Activated naive CD8-positive, alpha-beta T cell treated with anti-CD3 and anti-CD28 coated beads, Interleukin-2, amount 50 U/mL, for 24 hours (primary cell): ENCODE measurements around the gene KIF1A.

Source experiments
- ATAC-seq: fragments of 150-1000 bp; cut with Tn5 transposase; one replicate; pipeline ENCODE4 v1.10.0; 2021
- DNase-seq: peaks from one replicate; pipeline ENCODE4 v3.0.0; 2021
- H3K27ac Mint-ChIP-seq: one replicate; pipeline ENCODE4 v1.8.0; 2021; ENCODE audit warnings: mild to moderate bottlenecking, mixed read lengths
- H3K27me3 Mint-ChIP-seq: one replicate; pipeline ENCODE4 v1.8.0; 2021; ENCODE audit warnings: mixed read lengths
- H3K36me3 Mint-ChIP-seq: one replicate; pipeline ENCODE4 v1.8.0; 2021; ENCODE audit warnings: low read depth, mixed read lengths
- H3K4me1 Mint-ChIP-seq: one replicate; pipeline ENCODE4 v1.8.0; 2021; ENCODE audit warnings: mixed read lengths
- H3K4me3 Mint-ChIP-seq: one replicate; pipeline ENCODE4 v1.8.0; 2021; ENCODE audit warnings: mild to moderate bottlenecking, moderate library complexity, mixed read lengths
- H3K9me3 Mint-ChIP-seq: one replicate; pipeline ENCODE4 v1.8.0; 2021; ENCODE audit warnings: mixed read lengths

The KIF1A gene

DNA sequence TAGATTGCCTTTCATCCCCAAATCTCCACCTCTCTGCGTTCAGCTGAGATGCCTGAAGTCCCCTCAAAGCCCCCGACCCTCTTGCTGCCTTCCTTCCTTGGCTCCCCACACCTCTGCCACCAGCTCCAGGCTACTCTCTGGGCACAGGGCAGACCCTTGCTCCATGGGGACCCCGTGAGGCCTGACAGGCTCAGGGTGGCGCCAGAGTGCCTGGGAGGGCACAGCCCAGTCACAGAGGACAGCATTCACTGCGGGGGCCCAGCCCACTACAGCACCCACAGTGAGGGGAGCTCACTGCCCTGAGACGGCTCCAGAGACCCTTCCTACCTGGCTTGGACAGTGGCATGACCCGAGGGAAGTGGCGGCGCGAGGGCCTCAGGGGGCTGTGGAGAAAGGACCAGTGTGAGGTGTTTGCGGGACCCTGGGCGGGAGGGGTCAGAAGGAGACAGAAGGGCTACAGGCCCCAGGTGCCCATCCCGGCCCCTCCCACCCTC lies 77.4 kb downstream of the KIF1A start:
- Mint-ChIP-seq H3K9me3 (no peaks in the 10 kb centered on the region), H3K4me3 (no peak overlapping the region), H3K27ac (no peak overlapping the region), H3K27me3 (no peaks in the 10 kb centered on the region), H3K4me1 (peaks cover 12% of the 10 kb centered on the region), H3K36me3 (no peaks in the 10 kb centered on the region)
- ATAC-seq (no peak), DNase-seq (no peak)

DNA sequence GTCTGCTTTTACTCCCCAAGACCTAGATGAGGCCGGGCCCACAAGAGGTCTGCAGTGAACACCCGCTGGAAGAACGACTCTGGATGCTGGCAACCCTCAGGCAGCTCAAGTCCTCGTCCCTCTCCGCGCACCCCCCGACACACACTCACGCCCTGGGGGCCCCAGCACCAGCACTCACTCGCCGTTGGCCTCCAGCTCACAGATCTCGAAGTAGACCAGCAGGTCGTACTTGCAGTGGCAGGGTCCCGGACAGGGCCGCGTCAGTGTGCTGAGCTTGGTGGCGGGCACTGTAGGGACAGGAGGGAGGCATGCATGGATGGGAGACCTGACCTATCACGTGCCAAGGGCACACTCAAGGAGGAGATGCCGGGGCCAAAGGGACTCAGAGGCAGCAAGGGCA lies 78.9 kb downstream of the KIF1A start:
- DNase-seq = no peak
- Mint-ChIP-seq H3K9me3 (no peaks in the 10 kb centered on the region), H3K4me3 (no peak overlapping the region), H3K27me3 (no peaks in the 10 kb centered on the region), H3K4me1 (peaks cover 12% of the 10 kb centered on the region), H3K36me3 (no peaks in the 10 kb centered on the region), H3K27ac (no peak overlapping the region)
- no peak for ATAC-seq

DNA sequence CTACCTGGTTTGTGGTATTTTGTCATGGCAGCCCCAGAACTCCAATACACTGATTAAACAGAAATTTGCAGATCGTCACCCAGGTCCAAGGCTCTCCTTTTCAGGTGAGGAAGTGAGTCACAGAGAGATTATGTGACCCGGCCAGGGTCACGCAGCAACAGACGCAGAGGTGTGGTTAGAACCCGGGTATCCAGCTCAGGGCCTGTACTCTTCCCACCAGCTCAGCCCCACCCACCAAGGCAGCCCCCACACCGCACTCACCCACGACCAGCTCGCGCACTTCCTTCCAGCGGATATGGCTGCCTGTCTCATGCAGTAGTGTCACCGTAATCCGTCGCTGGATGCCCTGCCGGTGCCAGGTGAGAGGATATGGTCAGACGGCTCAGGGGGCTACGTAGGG lies 80.2 kb downstream of the KIF1A start:
- DNase-seq = peak; percentile 23
- peak overlapping the region; percentile 35 for H3K27ac Mint-ChIP-seq
- H3K27me3 Mint-ChIP-seq = no peaks in the 10 kb centered on the region
- no peaks in the 10 kb centered on the region for H3K9me3 Mint-ChIP-seq
- peak; percentile 41 for ATAC-seq
- H3K4me1 Mint-ChIP-seq = peaks cover 12% of the 10 kb centered on the region
- peak overlapping the region; percentile 59 for H3K4me3 Mint-ChIP-seq
- H3K36me3 Mint-ChIP-seq = no peaks in the 10 kb centered on the region

DNA sequence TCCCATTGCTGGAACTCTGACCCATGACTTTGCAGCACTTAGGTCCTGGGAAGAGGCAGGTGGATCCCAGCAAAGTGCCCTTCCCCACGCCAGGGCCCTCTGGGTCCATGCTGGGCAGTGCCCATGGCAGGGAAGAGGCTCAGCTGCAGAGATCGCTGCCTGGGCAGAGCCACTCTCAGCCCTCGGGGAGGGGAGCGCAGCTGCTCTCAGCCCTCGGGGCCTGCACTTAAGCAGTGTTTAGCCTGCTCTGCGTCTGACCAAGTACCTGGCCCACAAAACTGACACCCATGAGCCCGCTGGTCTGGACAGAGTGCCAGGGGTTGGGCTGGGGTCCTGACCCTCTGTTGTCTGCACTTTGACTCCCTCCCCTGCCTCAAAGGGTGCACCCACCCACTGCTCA lies 82.1 kb downstream of the KIF1A start:
- Mint-ChIP-seq H3K36me3 (no peaks in the 10 kb centered on the region), H3K27me3 (no peaks in the 10 kb centered on the region), H3K4me3 (no peak overlapping the region), H3K27ac (no peak overlapping the region), H3K4me1 (peaks cover 12% of the 10 kb centered on the region), H3K9me3 (no peaks in the 10 kb centered on the region)
- ATAC-seq (no peak), DNase-seq (no peak)

DNA sequence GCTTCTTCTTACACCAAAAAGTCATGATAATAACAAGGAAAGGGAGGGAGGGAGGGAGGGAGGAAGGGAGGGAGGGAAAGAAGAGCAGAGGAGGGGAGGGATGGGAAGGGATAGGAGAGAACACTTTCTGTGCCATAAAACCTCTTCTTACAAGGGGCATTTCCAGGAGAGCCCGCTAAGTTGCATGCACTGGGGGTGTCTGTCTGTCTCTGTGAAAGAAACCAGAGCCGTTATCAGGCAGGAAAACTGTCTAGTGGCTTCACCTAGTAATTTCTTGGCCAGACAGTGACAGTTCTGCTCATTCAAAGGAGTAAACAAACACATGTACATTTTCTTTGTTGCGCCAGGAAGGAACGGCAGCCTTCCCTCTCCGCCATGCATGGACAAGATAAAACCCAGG lies 82.5 kb downstream of the KIF1A start:
- Mint-ChIP-seq H3K9me3 (no peaks in the 10 kb centered on the region), H3K27ac (no peak overlapping the region), H3K4me3 (no peak overlapping the region), H3K4me1 (peaks cover 12% of the 10 kb centered on the region), H3K27me3 (no peaks in the 10 kb centered on the region), H3K36me3 (no peaks in the 10 kb centered on the region)
- ATAC-seq (no peak), DNase-seq (no peak)

DNA sequence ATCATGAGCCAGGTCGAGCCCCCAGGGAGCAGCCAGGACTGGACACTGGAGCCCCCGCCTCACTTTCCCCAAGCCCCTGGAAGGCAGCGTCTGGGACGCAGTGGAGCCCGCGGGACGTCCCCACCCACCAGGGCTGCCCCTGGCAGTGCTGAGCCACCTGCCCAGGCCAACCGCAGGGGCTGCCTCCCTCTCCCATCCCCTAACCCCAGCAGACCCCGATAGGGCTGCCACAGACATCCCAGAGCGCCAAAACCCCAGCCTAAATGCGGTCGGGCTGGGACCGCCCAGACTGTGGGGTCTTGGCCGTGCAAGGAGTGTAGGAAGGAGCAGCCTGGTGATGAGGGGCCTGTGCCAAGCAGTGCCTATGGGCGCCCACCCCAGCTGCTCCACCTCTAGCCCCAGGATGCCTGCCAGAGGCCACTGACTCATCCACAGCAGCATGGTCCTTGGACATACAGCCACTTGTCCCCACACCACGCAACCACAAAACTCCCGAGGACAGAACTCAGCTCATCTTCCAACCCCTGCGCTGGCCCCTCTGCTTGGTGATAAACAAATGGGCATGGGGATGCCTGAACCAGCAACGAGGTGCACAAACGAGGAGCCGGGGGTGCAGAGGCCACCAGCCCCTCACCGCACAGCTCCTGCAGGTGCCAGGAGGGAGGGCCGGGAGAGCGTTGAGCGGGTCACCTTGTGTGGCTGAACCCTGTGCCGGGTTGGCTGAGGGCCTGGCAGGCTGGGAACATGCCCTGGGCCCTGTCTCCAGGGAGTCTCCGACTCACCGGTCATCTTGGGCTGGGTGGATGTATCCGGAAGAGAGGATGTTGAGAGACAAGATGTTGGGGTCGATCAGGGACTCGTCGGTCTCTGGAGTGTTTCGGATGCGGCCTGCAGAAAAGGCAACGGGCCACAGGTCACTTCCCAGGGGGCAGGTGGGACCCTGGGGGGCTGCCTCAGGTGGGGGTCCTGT lies 83.5 kb downstream of the KIF1A start:
- H3K9me3 Mint-ChIP-seq = no peaks in the 10 kb centered on the region
- ATAC-seq = no peak
- peaks cover 12% of the 10 kb centered on the region for H3K4me1 Mint-ChIP-seq
- no peak overlapping the region for H3K4me3 Mint-ChIP-seq
- H3K36me3 Mint-ChIP-seq = no peaks in the 10 kb centered on the region
- no peaks in the 10 kb centered on the region for H3K27me3 Mint-ChIP-seq
- DNase-seq = no peak
- H3K27ac Mint-ChIP-seq = no peak overlapping the region

DNA sequence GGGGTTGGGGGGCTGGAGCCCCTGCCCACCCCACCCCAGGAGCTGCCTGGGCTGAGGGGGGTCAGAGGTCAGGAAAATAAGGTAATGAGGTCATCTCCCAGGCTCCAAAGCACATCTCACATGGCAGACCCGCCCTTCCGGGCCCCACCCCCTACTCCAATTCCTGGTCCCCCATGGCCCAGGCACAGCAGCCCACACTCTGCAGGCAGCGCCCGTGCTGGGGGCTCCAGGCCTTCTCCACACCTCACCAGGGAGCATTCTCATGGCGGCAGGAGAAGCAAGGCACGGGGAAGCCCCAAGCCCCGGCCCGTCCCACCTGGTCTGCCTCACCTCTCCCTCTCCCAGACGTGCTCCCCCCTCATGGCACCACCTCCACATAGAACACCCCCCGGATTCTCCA lies 84.5 kb downstream of the KIF1A start:
- no peaks in the 10 kb centered on the region for H3K27me3 Mint-ChIP-seq
- DNase-seq (no peak), ATAC-seq (no peak)
- H3K9me3 Mint-ChIP-seq = no peaks in the 10 kb centered on the region
- H3K4me3 Mint-ChIP-seq = no peak overlapping the region
- no peaks in the 10 kb centered on the region for H3K36me3 Mint-ChIP-seq
- peaks cover 12% of the 10 kb centered on the region for H3K4me1 Mint-ChIP-seq
- H3K27ac Mint-ChIP-seq = no peak overlapping the region

DNA sequence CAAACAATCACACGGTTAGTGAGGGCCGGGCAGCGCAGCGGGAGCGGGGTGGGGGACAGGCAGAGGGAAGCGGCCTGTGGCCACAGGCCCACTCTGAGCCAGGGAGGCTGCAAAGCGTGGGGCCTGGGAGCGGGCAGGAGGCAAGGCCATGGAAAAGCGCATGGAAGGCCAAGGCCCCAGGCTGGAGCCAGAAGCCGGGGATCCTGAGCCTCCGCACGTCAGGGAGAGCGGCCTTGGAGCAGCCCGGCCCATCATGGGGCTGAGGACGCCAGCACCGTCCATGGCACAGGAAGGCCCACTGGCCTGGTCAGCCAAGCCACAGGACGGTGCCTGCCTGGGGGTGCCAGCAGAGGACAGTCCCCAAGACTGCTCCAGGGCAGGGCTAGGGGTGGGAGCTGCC lies 85.3 kb downstream of the KIF1A start:
- Mint-ChIP-seq H3K4me3 (no peak overlapping the region), H3K27me3 (no peaks in the 10 kb centered on the region), H3K36me3 (no peaks in the 10 kb centered on the region), H3K27ac (no peak overlapping the region), H3K9me3 (no peaks in the 10 kb centered on the region), H3K4me1 (peaks cover 10% of the 10 kb centered on the region)
- ATAC-seq = no peak
- DNase-seq = no peak

DNA sequence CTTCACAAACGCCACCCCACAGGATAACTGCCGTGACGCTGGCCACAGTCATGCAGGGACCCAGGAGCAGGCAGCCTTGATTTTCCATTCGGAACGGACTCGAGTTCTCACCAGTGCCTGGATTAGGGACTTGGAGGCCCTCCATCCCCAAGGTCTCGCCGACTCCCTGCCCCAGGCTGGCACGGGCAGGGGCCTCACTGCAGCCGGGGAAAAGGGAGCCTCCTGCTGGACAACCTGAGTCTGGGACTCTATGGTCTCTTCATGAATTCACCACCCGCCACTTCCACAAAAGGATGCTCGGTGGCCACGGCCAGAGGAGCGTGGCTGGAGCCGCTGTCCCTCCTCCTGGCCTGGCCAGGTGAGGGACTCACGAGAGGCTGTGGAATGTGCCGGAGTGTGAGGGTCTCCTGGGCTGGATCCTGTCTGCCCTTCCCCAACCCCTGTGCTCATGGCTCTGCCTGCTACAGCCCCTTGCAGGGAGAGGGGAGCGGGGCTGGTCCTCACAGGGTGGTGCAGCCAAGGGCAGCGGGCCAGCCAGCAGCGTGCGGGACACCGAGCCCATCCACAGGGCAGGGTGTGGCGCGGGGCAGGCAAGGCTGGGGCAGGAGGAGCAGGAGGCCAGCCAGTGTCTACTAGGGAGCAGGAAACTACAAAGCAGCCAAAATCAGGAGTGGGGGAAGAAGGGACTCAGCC lies 86.1 kb downstream of the KIF1A start:
- DNase-seq (no peak), ATAC-seq (no peak)
- Mint-ChIP-seq H3K4me3 (no peak overlapping the region), H3K36me3 (no peaks in the 10 kb centered on the region), H3K4me1 (peaks cover 1% of the 10 kb centered on the region), H3K27me3 (no peaks in the 10 kb centered on the region), H3K27ac (no peak overlapping the region), H3K9me3 (no peaks in the 10 kb centered on the region)

DNA sequence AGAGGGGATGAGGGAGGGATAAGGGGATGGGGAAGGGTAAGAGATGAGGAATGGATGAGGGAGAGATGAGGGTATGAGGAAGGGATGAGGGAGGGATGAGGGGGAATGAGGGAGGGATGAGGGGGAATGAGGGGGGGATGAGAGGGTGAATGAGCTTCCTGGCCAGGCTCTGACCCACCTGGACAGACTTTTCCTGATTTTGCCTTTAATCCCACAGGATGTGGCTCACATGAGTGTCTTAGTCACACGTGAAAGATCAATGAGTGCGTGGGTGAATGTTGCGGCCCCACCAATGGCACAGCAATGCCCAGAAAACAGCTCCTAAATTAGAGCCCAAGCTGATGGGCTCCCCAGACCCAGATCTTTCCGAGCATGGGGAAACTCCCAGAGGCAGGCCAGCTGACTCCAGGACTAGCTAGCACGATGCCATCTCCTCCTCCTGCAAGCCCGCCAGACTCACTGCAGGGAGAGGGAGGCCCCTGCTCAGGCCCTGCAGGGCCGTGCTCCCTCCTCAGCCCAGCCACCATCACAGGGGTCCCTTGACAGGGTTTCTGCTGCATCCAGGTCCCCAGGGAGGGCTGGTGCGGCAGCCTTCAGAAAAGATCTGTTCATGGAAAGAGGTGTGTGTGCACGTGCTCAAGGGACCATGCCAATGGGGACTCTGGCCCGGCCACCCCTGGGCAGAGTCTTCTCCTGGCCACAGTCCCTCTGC lies 87.0 kb downstream of the KIF1A start:
- Mint-ChIP-seq H3K9me3 (no peaks in the 10 kb centered on the region), H3K4me3 (no peak overlapping the region), H3K36me3 (no peaks in the 10 kb centered on the region), H3K27ac (no peak overlapping the region), H3K4me1 (no peaks in the 10 kb centered on the region), H3K27me3 (no peaks in the 10 kb centered on the region)
- DNase-seq = no peak
- ATAC-seq = no peak

DNA sequence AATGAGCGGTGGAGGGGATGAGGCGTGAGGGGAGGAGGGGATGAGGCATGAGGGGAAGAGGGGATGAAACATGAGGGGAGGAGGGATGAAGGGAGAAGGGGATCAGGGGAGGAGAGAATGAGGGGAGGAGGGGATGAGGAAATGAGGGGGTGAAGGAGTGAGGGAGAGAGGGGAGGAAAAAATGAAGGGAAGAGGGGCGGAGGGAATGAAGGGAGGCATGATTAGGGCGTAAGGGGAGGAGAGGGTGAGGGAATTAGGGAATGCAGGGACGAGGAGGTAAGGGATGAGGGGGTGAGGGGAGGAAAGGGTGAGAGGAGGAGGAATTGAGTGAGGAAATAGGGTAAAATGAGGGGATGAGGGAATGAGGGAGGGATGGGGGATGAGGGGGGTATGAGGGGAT lies 87.8 kb downstream of the KIF1A start:
- ATAC-seq (no peak), DNase-seq (no peak)
- no peaks in the 10 kb centered on the region for H3K36me3 Mint-ChIP-seq
- H3K9me3 Mint-ChIP-seq = no peaks in the 10 kb centered on the region
- H3K4me1 Mint-ChIP-seq = no peaks in the 10 kb centered on the region
- H3K4me3 Mint-ChIP-seq = no peak overlapping the region
- no peak overlapping the region for H3K27ac Mint-ChIP-seq
- H3K27me3 Mint-ChIP-seq = no peaks in the 10 kb centered on the region

DNA sequence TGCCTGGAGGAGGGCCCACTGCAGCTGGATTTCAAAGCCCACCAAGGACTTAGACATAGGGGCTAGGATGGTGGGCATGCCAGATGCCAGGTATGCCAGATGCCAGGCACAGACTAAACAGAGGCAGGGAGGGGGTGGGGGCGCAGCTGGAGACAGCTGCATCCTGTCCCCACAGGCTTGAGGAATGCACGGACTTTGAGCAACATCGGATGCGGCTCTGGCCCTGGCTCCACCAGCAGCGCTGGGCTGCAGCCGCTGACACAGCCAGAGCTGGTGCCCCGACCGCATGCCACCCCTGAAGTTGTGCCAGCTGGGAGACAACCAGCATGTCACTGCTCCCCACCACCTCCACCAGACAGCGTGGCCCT lies 88.9 kb downstream of the KIF1A start:
- Mint-ChIP-seq H3K36me3 (no peaks in the 10 kb centered on the region), H3K9me3 (no peaks in the 10 kb centered on the region), H3K27ac (no peak overlapping the region), H3K27me3 (peaks cover 2% of the 10 kb centered on the region), H3K4me3 (no peak overlapping the region), H3K4me1 (no peaks in the 10 kb centered on the region)
- ATAC-seq = no peak
- DNase-seq = no peak

DNA sequence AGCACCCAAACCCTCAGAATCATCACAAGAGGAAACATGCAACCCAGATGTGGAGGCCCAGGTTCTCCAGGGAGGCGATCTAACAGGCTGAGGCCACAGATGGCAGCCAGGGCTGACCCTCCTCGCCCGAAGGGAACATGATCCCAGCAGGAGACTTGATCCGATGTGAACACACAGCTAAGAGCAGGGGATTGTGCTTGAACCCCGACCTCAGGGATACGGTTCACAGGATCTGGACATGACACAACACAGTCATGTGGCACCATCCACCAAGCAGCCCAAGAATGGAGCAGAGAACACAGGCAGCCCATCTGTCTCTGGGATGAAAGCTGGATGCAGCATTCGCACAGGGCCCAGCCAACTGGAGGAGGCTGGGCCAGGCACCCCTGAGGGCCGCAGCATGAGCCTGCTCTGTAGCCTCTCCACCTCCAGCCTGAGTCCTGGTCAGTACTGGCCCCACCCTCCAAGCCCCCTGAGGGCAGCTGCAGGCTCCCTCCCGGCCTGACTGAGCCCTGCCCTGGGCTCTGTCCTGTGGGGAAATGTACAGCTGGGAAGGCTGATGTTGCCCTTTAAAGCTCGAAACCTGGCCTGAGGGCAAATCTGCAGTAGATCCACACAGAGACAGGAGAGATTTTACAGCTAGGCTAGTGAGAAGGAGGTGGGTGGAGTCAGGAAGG lies 89.4 kb downstream of the KIF1A start:
- Mint-ChIP-seq H3K27ac (no peak overlapping the region), H3K4me3 (no peak overlapping the region), H3K9me3 (no peaks in the 10 kb centered on the region), H3K27me3 (peaks cover 2% of the 10 kb centered on the region), H3K36me3 (no peaks in the 10 kb centered on the region), H3K4me1 (no peaks in the 10 kb centered on the region)
- ATAC-seq (no peak), DNase-seq (no peak)

DNA sequence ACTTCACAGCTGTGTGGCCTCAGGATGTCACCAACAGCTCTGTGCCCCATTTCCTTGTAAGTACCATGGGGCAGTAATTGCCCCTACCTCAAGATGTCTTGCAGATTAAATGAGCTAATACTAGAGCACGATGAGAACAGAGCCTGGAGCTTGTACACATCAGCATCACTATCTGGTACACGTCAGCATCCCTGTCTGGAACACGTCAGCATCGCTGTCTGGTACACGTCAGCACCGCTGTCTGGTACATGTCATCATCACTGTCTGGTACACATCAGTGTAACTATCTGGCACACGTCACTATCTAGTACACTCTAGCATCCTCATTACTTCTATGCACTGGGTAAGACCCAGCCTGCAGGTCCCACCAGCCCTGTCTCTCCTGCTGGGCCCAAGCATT lies 91.2 kb downstream of the KIF1A start:
- Mint-ChIP-seq H3K9me3 (no peaks in the 10 kb centered on the region), H3K27ac (no peak overlapping the region), H3K36me3 (no peaks in the 10 kb centered on the region), H3K27me3 (peaks cover 2% of the 10 kb centered on the region), H3K4me3 (no peak overlapping the region), H3K4me1 (no peaks in the 10 kb centered on the region)
- ATAC-seq (no peak), DNase-seq (no peak)
